GM23338 (cell line): ENCODE measurements around the gene ZFHX3. TPM values are rescaled to one million over a fixed set of nuclear protein-coding genes. Genes with fewer than 3 reads are reported as not detected.

Experiments used
- ATAC-seq: fragments of 200-7000 bp; cut with Tn5 transposase; 3 replicates; pipeline ENCODE4 v1.9.1; 2020
- DNase-seq: peaks from one replicate; pipeline ENCODE4 v3.0.0-alpha.2; 2015; ENCODE audit warnings: low spot score
- H2AFZ ChIP-seq: fragments of 200-600 bp; sonication (generic); 2 replicates; pipeline ENCODE4 v1.8.0; 2016; ENCODE audit warnings: antibody characterized with exemption, mild to moderate bottlenecking, moderate library complexity
- H3F3A ChIP-seq: fragments of 200-600 bp; sonication (generic); replicated peaks from 2 replicates; pipeline ENCODE4 v1.8.0; 2017; ENCODE audit warnings: antibody characterized with exemption, mixed run types, low read depth
- H3K27ac ChIP-seq: fragments of 200-600 bp; sonication (generic); 2 replicates; pipeline ENCODE4 v1.6.1; 2016; ENCODE audit warnings: low read depth
- H3K27me3 ChIP-seq: fragments of 200-600 bp; sonication (generic); 2 replicates; pipeline ENCODE4 v1.8.0; 2016; ENCODE audit warnings: mild to moderate bottlenecking, mixed run types, moderate library complexity; ENCODE audit not compliant: insufficient read depth
- H3K36me3 ChIP-seq: fragments of 200-600 bp; sonication (generic); 2 replicates; pipeline ENCODE4 v1.8.0; 2016; ENCODE audit warnings: mild to moderate bottlenecking; ENCODE audit not compliant: insufficient read depth
- H3K4me1 ChIP-seq: fragments of 200-600 bp; sonication (generic); 2 replicates; pipeline ENCODE4 v1.8.0; 2016; ENCODE audit warnings: mild to moderate bottlenecking, moderate library complexity; ENCODE audit not compliant: insufficient read depth
- H3K4me2 ChIP-seq: fragments of 200-600 bp; sonication (generic); 2 replicates; pipeline ENCODE4 v1.7.1; 2017; ENCODE audit warnings: mixed run types
- H3K4me3 ChIP-seq: fragments of 200-600 bp; sonication (generic); 2 replicates; pipeline ENCODE4 v1.6.1; 2016; ENCODE audit warnings: mixed run types
- H3K79me2 ChIP-seq: fragments of 200-600 bp; sonication (generic); replicated peaks from 2 replicates; pipeline ENCODE4 v1.8.0; 2017; ENCODE audit warnings: mild to moderate bottlenecking; ENCODE audit not compliant: insufficient read depth
- H3K9me2 ChIP-seq: fragments of 200-600 bp; sonication (generic); 2 replicates; pipeline ENCODE4 v1.8.0; 2017; ENCODE audit not compliant: insufficient read depth
- H4K20me1 ChIP-seq: fragments of 200-600 bp; sonication (generic); replicated peaks from 2 replicates; pipeline ENCODE4 v1.8.0; 2017; ENCODE audit warnings: mild to moderate bottlenecking; ENCODE audit not compliant: insufficient read depth
- H3K27ac Mint-ChIP-seq: 2 replicates; pipeline ENCODE4 v1.8.0; 2020; ENCODE audit warnings: inconsistent platforms, mild to moderate bottlenecking, moderate library complexity, mixed read lengths
- H3K27me3 Mint-ChIP-seq: 3 replicates; pipeline ENCODE4 v1.8.0; 2022; ENCODE audit warnings: low read depth, mild to moderate bottlenecking, moderate library complexity, mixed read lengths, inconsistent platforms; ENCODE audit not compliant: insufficient read depth, poor library complexity
- H3K36me3 Mint-ChIP-seq: 3 replicates; pipeline ENCODE4 v1.8.0; 2021; ENCODE audit warnings: low read depth, mild to moderate bottlenecking, inconsistent platforms, moderate library complexity, mixed read lengths
- H3K4me1 Mint-ChIP-seq: 3 replicates; pipeline ENCODE4 v1.8.0; 2020; ENCODE audit warnings: mild to moderate bottlenecking, inconsistent platforms, mixed read lengths
- H3K4me3 Mint-ChIP-seq: 3 replicates; pipeline ENCODE4 v1.8.0; 2021; ENCODE audit warnings: moderate library complexity, mild to moderate bottlenecking, inconsistent platforms, mixed read lengths
- H3K9me3 Mint-ChIP-seq: 3 replicates; pipeline ENCODE4 v1.8.0; 2020; ENCODE audit warnings: moderate library complexity, mild to moderate bottlenecking, inconsistent platforms, mixed read lengths
- CTCF ChIP-seq, 2 experiments: fragments of 200-600 bp in 1 of 2; sonication (generic) in 1 of 2; conservative IDR thresholded peaks; 2 replicates each; pipeline versions ENCODE4 v1.5.1 to v1.6.1; 2016 to 2017; ENCODE audit warnings: antibody characterized with exemption in 2 of 2, low read depth in 2 of 2, mild to moderate bottlenecking in 2 of 2, moderate library complexity in 1 of 2
- EZH2phosphoT487 ChIP-seq: fragments of 200-600 bp; sonication (generic); IDR thresholded peaks from one replicate; pipeline ENCODE4 v1.8.1; 2018; ENCODE audit warnings: antibody characterized with exemption; ENCODE audit not compliant: unreplicated experiment
- STAT1 ChIP-seq: IDR thresholded peaks from one replicate; pipeline ENCODE4 v1.6.1; 2016; ENCODE audit warnings: antibody characterized with exemption; ENCODE audit not compliant: unreplicated experiment
- ZNF331 ChIP-seq: fragments of 250-450 bp; sonication (Bioruptor Pico); IDR thresholded peaks from 2 replicates; pipeline ENCODE4 v1.5.0; 2020; ENCODE audit warnings: low read depth, mild to moderate bottlenecking, moderate library complexity
- ZNF462 ChIP-seq: fragments of 250-450 bp; sonication (Bioruptor Pico); IDR thresholded peaks from 2 replicates; pipeline ENCODE4 v1.5.0; 2020; ENCODE audit warnings: mild to moderate bottlenecking, moderate library complexity
- polyA plus RNA-seq: library from polyadenylated mRNA; unstranded; fragments of >200 nt; fragmentation: Nextera tagmentation; extraction: Ambion mirVana; gene quantifications from 2 replicates; pipeline ENCODE4 v1.2.1, GENCODE V29; 2016
- total RNA-seq: library from RNA; depleted of rRNA; stranded (reverse); fragments of >200 nt; shearing (Covaris generic); gene quantifications from 2 replicates; pipeline ENCODE4 v1.2.3, GENCODE V29; 2014

Gene ZFHX3
- total and polyA plus RNA-seq, 2 experiments from 2014 or later: 1.0 to 1.5 TPM

- Mint-ChIP-seq H3K4me3 (no peak overlapping the region), H3K27me3 (peaks cover 12% of the 10 kb centered on the region), H3K4me1 (peaks cover 45% of the 10 kb centered on the region), H3K36me3 (no peaks in the 10 kb centered on the region), H3K27ac (no peak overlapping the region), H3K9me3 (no peaks in the 10 kb centered on the region)
- no peaks in the 10 kb centered on the region for H3K36me3 ChIP-seq
- ATAC-seq (no peak), DNase-seq (no peak)
- no peaks in the 10 kb centered on the region for H3K9me2 ChIP-seq
- no peaks in the 10 kb centered on the region for H3K27me3 ChIP-seq
- H3K79me2 ChIP-seq: no peaks in the 10 kb centered on the region
- H3K4me2 ChIP-seq: no peak overlapping the region
- H3F3A ChIP-seq: no peaks in the 10 kb centered on the region
- H3K4me3 ChIP-seq: no peak overlapping the region
- H3K27ac ChIP-seq: no peak overlapping the region
- H2AFZ ChIP-seq: no peak overlapping the region
- H4K20me1 ChIP-seq: no peaks in the 10 kb centered on the region
- TF ChIP-seq STAT1 (no peak), ZNF331 (CRISPR knock-in tag) (no peak), CTCF (conservative IDR thresholded peaks at IDR 0.05; ENCODE audit: low read depth in 2 of 2) (0 out of 4 replicates have a peak, but pooled peaks of 1 of the 2 experiments have one; percentile 3), ZNF462 (CRISPR knock-in tag) (no peak), EZH2phosphoT487 (no peak)
- peaks cover 19% of the 10 kb centered on the region for H3K4me1 ChIP-seq
Observed at GRCh38 chr16:72939247-72939646, 108.7 kb downstream of the ZFHX3 start.
